GM12864 (cell line): ENCODE data around the gene PDE4B.

Source experiments
- DNase-seq: peaks from one replicate; pipeline ENCODE4 v3.0.0-alpha.2; 2011; ENCODE audit warnings: low read depth
- H3K4me3 ChIP-seq: 2 replicates; pipeline ENCODE4 v1.5.1; 2011; ENCODE audit warnings: mild to moderate bottlenecking, low read depth, low read length, control low read depth
- TF ChIP-seq, protein P1 (sequence below): IDR thresholded peaks from 2 replicates; pipeline ENCODE4 v1.5.1; 2011; ENCODE audit warnings: low read depth, mild to moderate bottlenecking, moderate library complexity, low read length, control low read depth, inconsistent platforms; ENCODE audit errors: missing control alignments

PDE4B gene

DNA sequence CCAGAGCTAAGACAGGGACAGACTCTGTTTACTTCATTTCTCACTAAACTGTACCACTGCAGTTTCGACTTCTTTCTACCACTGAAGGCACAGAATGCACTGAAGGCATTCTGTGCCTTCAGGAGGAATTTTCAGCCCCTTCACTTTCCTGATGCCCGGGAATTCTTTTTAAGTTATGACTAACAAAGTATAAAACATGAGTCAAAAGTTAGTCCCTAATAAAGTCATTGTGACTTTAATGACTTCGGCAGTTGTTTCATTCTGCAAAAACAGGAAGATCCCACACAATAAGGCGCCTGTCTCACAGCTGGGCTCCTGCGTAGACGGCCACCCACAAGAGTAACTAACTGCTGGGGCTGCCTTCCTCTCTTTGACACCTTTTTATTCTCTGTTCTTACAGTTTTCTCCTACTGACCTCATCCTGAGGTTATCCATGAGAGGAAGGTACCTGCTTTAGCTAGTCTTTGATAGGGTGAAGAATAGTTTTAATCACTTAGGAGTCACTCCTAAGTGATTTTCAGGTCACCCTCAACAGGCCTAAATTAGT lies 557.4 kb downstream of the PDE4B start:
- peak overlapping the region; percentile 6; the same call in 1 of the 2 replicates for H3K4me3 ChIP-seq
- no peak for DNase-seq
- TF ChIP-seq, protein P1, sequence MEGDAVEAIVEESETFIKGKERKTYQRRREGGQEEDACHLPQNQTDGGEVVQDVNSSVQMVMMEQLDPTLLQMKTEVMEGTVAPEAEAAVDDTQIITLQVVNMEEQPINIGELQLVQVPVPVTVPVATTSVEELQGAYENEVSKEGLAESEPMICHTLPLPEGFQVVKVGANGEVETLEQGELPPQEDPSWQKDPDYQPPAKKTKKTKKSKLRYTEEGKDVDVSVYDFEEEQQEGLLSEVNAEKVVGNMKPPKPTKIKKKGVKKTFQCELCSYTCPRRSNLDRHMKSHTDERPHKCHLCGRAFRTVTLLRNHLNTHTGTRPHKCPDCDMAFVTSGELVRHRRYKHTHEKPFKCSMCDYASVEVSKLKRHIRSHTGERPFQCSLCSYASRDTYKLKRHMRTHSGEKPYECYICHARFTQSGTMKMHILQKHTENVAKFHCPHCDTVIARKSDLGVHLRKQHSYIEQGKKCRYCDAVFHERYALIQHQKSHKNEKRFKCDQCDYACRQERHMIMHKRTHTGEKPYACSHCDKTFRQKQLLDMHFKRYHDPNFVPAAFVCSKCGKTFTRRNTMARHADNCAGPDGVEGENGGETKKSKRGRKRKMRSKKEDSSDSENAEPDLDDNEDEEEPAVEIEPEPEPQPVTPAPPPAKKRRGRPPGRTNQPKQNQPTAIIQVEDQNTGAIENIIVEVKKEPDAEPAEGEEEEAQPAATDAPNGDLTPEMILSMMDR, result no peak

DNA sequence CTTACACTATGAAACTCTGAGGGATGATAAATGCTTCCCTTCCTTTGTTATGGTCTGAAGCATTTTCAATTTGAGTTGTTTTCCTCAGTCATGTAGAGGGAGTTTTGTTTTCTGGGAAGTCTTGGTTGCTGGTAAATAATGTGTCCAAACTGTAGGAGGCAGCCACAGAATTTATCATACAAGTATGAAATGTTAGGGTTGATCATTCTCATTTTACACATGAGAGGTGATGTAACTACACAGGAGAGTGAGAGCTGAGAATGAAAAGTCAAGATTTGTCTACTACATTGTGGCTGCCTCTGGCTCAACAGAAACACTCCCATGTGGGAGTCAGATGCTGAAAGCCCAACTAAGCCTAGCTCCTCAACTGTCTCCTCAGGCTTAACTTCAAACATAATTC lies 558.8 kb downstream of the PDE4B start:
- no peak for DNase-seq
- no peak overlapping the region for H3K4me3 ChIP-seq
- TF ChIP-seq, protein P1, result no peak

DNA sequence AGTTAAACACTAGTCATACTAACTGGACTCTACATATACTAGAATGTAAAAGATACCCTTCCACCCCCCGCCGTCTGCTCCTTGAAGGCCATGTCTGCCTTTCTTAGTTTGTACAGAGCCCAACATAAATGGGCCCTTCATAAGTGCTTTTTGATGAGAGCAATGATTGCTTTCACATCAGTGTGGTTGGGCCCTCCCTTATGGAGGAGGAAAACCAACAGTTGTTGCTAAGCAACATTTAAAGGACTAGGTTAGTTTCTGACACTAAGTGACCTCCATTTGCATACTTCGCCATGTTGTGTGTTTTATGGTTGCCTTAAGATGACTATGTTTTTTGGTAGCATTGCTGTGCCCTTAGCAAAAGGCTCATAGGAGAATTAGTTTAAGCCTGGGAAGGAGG lies 559.2 kb downstream of the PDE4B start:
- TF ChIP-seq, protein P1, result no peak
- no peak for DNase-seq
- H3K4me3 ChIP-seq, result no peak overlapping the region

DNA sequence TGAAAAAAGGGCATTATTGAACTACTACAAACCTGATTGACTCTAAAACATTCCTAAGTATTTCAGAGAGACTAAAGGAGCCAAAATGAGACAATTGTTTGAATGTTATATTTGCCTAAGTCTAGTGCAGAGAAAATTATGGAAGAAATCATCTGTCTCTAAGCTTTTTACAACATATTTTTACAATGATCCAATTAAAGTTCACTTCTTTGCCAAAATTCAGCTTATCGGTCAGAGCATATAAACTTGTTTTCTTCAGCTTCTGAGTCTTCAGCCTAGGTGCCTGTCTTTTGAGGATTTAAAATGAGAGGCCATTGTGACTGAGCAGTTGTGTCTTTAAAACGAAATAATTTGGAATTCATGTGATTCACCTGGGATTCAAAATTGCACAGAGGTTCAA lies 560.1 kb downstream of the PDE4B start:
- no peak for DNase-seq
- no peak overlapping the region for H3K4me3 ChIP-seq
- TF ChIP-seq, protein P1, result no peak

DNA sequence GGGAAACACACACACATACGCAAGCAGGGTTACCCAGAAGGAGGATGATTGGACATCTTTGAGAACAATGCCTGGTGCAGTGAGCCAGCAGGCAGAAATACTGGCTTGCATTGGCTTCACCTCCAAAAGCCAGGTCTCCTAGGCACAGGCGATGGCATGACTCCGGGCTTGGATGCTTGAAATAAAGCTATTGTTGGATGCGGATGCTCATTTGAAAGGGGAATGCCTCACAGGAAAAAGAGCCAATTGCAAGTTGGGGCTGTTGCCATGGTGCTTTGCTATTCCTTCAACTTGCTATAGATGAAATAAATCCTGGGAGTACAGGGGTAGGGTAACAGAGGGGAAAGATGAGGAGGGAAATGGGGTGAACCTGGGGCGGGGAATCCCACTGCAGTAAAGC lies 560.6 kb downstream of the PDE4B start:
- no peak for DNase-seq

DNA sequence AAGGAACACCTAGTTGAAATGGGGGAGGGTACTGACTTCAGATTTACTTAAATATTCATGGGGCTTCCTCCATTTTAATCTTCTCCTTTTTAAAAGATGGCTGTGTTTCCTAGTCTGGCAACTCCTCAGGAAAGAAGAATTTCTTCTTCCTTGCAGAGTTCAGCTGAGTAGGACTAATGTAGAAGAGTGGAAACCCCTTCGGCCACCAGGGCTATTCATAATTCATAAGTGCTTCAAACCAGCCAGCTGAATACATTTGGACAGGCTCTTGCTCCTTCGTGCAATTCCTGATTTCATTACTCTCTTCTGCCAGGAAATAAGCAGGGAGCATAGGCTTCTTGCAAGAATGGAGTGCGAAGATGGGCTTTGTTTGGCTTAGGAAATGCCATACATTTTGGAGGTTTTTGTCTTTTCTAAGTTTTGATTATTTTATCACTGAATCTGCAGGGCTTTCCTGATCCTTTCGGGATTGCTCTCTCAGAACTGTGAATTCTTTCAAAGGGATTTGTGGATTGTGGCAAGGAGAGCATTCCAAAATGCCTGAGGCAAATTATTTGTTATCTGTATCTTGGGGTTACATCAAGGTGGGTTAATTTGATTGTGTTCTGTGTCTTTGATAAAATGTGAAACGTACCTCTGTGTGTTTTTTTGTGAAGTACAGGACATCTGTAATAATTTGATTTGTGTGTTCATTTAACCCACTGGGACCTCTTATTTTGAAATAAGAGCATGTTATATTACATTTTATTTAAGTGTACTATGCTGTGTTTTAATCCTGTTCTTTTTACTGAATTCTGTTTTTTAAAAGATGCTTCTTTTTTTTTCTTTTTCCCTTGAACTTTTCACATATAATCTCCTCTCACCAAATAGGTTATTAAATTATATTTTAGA lies 561.9 kb downstream of the PDE4B start:
- no peak overlapping the region for H3K4me3 ChIP-seq
- TF ChIP-seq, protein P1, result no peak
- DNase-seq, result no peak

More for the DNA sequence above, 560.6 kb downstream of the PDE4B start:
- no peak overlapping the region for H3K4me3 ChIP-seq
- TF ChIP-seq, protein P1, result no peak
